Hepatic stellate cell (primary cell): ENCODE results near the gene TBC1D3L.
"Not testable (repeated sequence)": the region's sequence is repeated elsewhere in the genome, so short reads cannot be mapped to it uniquely, and the experiment has no call there.

Source experiments
- DNase-seq: peaks from one replicate; pipeline ENCODE4 v3.0.0; 2011; ENCODE audit warnings: low spot score

The TBC1D3L gene

DNA sequence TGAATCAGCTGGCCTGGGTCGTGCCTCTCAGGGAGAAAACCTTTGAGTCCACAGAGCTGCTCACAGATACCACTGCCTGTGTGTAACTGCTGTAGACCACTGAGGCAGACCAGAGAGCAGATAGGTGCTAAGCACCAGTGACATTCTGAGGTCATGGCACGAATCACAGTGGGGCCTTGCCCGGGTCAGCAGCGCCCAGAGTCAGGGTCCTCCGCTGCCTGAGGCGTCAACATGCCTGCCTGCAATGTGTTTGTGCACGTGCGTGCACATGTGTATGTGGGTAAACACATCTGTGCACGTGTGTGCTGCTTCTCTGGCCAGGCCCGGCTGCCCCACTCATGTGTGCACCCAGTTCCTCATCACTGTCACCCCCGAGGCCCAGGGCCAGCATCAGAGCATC, at the start of gene TBC1D3L:
Gene TBC1D3L (minus strand): TSS at position 101 of the 400 bp plus-strand sequence. CDS start 1,540 bp downstream, outside the sequence.
- DNase-seq, result not testable (repeated sequence)

DNA sequence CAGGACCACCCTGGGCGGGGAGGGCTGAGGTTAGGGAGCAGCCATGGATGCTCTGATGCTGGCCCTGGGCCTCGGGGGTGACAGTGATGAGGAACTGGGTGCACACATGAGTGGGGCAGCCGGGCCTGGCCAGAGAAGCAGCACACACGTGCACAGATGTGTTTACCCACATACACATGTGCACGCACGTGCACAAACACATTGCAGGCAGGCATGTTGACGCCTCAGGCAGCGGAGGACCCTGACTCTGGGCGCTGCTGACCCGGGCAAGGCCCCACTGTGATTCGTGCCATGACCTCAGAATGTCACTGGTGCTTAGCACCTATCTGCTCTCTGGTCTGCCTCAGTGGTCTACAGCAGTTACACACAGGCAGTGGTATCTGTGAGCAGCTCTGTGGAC, 14.8 kb upstream of the TBC1D3L start, which contains the start of gene TBC1D3D:
Gene TBC1D3D (plus strand): TSS at position 301 of the 400 bp plus-strand sequence. CDS start 1,585 bp downstream, outside the sequence.
- DNase-seq, result not testable (repeated sequence)
